Measurements from ENCODE around the gene RGP1.

GRCh38 chr9:35763181-35763580, 14.1 kb downstream of the RGP1 start:
- TF ChIP-seq EZH2 (IDR thresholded peaks at IDR 0.05; ENCODE audit: insufficient read depth, poor library complexity, severe bottlenecking): no peak
- TF ChIP-seq EZH2phosphoT487 (IDR thresholded peaks at IDR 0.05; ENCODE audit: insufficient read depth, low read depth): no peak

Data from GM23248 (cell line).